GM15510 (cell line): ENCODE measurements around the gene ROM1.

ENCODE experiments used
- POLR2A ChIP-seq: IDR thresholded peaks from 3 replicates; pipeline ENCODE4 v1.6.1; 2011; ENCODE audit warnings: borderline replicate concordance; ENCODE audit not compliant: insufficient read length; ENCODE audit errors: extremely low read depth

Gene ROM1

GRCh38 chr11:62652161-62653006 lies 39.3 kb downstream of the ROM1 start:
- TF ChIP-seq POLR2A = no peak

DNA sequence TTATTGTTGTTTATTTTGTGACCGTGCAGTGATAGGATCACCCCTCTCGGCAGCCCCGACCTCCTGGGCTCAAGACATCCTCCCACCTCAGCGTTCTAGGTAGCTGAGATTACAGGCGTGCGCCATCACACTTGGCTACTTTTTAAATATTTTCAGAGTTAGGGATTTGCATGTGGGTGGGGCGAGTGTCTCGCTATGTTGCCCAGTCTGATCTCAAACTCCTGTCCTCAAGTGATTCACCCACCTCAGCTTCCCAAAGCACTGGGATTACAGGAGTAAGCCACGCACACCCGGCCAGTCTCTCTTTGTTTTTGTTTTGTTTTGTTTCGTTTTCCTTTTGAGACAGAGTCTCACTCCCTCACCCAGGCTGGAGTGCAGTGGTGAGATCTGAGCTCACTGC lies 41.2 kb downstream of the ROM1 start:
- no peak for TF ChIP-seq POLR2A

- TF ChIP-seq POLR2A = no peak
Measured at GRCh38 chr11:62656796-62657429, 43.9 kb downstream of the ROM1 start.

GRCh38 chr11:62664405-62665074 lies 51.5 kb downstream of the ROM1 start:
- no peak for TF ChIP-seq POLR2A
